ENCODE data around the gene EML4.

Gene EML4

DNA sequence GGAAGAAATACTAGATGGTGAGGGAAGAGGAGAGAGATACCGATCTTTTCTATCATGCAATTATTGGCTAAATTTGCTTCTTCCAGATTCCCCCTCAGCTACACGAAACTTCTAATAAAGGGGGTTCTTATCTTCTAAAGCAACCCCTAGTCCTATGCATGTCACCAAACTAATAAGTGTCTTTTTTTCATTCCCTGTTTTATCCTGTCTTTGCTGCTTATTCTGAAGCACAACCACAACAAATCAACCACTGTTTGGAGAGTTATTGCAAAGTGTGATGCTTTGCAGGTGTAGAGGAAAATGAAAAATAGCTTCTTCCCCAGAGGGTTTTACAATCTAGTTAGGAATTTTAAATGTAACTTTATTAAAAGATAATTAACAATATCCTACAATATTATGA lies 60.8 kb downstream of the EML4 start:
- DNase-seq: no peak

DNA sequence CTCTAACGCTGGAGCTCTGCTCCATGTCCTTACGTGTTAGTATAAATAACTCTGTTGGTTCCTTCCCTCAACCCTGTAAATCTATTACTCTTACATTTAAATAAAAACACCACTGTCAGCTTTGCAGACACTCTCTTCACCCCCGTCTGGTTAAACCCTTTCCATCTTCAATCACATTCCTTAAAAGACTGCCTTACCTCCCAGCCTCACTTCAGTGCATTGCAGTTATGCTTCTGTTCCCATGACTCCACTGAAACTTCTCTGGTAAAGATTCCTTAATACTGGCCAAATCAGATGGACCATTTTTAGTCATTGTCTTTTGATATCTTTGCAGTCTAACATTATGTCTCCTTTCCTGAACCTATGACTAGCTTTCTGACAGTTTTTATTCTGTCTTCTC lies 61.7 kb downstream of the EML4 start:
- DNase-seq: no peak

DNA sequence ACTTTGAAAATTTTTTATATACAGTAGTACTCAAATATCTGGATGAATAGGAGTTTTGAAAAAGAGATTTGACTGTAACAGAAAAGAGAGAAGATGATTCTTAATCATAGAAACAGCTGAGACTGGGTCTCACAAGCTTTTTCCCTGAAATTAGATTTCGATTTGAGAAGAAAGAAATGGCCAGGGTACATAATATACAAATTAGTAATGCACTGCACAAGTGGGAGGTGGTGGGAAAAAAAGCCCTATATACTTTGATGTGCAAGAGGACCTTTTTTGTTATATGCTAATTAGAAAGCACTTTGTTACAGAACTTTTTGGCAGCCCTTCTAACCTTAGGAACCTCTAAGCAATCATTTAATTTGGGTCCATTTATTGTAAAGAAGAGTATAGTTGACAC lies 62.9 kb downstream of the EML4 start:
- no peak for DNase-seq

DNA sequence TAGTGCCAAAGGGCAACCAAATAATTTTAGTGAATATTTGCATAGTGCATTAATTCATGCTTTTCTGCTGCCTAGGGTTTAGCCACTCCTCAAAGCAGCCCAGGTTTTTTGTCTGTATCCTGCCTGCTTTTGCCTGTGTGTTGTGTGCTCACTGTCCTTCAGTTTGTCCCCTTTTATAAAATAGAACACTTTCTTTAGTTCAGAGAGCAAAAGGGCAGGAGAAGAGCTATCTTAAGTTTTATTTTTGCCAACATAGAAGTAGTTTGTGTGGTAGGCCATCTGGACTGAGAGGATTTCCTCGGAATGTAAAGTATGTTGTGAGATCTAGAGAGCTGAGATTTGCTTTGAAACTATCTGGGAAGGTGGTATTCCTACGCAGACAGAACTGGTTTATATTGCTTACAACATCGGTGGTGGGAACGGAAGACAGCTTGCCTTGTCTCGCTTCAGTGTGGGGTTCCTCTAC lies 64.9 kb downstream of the EML4 start:
- DNase-seq: no peak

DNA sequence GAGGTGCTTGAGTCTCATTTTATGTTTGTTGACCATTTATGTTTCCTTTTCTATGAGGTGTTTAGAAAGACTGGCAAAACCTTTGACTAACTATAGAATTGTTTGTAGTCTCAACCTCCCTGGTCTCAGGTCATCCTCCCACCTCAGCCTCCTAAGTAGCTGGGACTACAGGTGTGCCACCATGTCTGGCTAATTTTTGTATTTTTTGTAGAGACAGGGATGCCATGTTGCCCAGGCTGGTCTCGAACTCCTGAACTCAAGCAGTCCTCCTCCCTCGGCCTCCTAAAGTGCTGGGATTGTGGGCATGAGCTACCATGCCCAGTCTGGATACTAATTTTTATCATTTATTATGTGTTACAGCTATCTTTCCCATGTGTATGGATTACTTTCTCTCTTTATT lies 67.8 kb downstream of the EML4 start:
- no peak for DNase-seq

DNA sequence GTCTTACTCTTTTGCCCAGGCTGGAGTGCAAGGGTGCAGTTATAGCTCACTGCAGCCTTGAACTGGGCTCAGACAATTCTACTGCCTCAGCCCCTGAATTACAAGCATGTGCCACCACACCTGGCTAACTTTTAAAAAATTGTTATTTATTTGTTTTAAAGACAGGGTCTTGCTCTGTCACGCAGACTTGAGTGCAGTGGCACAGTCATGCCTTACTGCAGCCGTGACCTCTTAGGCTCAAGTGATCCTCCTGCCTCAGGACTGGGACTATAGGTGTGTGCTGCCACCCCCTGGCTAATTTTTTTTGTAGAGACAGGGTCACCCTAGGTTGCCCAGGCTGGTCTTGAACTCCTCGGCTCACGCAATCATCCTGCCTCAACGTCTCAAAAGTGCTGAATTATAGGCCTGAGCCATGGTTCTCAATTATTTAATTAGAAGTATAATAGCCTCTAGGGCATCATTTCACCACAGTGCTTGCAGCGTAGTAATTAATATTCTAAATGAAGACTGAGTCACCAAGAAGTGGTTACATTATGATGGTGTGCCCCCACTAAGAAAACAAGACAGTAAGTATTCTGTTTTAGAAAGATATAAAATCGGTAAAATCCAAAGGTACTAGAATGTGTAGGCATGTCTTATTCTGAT lies 69.6 kb downstream of the EML4 start:
- peak; percentile 8 for DNase-seq

DNA sequence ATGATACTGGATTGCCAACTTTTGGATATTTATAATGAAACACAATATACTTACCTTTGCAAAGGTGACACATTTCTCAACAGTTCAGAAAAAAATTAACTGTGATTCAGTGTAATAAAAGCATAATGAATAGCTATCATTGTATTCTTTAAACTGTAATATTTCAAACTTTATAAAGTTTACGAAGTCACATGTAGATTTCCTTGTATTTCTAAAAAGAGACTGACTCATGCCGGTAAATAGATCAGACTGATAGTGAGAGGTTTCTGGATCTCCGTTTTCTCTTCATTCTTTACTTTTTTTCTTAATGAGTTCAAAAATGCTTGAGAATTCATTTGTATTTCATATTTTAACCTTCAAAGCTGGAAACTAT lies 70.1 kb downstream of the EML4 start:
- no peak for DNase-seq

DNA sequence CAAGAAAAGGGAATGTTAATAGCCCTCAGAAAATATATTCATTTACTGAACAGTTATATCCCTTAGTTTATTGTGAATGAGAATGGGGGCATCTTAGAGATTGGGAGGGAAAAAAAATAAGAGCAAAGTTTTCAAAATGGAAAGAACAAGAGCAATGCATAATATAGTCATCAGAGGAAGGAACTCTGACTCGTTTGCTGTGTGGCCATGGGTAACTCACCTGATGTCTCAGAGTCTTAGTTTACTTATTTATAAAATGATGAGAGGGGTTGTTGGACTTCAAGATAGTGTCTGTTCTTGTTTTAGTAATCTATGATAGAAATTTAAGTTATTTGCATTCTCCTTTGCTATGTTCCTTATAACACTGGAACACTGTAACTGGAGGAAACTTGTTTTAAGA lies 70.7 kb downstream of the EML4 start:
- no peak for DNase-seq

DNA sequence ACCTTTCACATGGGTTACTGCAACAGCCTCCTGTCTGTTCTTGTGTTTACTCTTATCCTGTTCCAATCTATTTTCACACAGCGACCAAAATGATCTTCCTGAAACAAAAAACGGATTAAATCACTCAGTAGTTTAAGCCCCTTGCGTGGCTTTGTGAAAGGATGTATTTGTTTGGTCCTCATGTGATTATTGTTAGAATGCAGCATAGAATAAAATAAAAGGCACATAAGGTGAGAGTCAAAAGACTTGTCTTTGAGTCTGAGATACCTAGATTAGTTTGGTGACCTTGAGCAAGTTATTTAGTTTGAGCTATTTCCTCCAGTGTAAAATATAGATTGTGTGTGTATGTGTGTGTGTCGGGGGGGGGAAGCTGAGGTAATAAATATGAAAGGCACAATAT lies 72.4 kb downstream of the EML4 start:
- no peak for DNase-seq

DNA sequence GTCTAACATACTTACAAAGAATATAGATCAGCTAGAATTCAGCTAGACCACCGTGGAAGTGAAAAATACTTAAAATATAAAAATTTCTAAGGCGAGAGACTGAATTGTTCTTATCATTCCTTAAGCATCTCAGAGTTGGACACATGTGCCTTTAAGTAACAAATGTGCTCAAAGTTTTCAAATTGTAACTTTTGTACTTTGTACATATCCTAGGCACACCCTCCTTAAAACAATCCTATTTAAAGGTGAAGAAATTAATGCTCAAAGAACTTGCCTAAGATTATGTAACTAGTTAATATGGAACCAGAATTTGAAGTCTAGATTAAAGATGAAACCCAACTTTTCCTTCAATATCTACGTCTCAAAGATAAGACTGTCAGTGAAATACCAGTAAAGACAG lies 74.1 kb downstream of the EML4 start:
- no peak for DNase-seq

DNA sequence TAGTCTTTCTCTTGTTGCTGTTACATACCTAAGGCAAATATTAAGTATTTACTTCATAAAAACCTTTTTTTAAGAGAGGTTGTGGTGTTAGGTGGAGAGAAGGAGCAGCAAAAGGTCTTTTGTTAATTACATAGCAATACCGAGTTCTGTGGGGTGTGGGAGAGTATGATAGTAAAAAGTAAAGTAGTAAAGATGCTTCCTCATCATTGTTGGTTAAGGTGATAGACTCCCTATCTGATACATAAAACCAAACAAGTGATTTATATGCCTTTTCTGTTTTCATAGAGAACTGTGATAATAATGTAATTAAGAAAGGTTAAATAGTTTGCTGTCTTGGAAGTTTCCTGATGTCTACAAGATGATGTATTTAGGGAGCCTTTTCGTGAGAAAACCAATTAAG lies 75.4 kb downstream of the EML4 start:
- no peak for DNase-seq

DNA sequence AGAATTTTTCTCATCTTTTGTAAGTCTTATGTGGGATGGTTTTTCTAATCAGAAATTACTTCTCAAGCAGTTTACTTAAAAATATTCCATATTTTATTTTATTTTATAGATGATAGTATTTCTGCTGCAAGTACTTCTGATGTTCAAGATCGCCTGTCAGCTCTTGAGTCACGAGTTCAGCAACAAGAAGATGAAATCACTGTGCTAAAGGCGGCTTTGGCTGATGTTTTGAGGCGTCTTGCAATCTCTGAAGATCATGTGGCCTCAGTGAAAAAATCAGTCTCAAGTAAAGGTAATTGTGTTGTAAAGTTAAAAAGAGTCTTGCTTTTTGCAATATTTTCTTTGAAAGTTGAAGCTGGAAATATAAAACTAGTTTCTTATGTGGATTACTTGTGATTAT lies 76.2 kb downstream of the EML4 start:
- DNase-seq: no peak

DNA sequence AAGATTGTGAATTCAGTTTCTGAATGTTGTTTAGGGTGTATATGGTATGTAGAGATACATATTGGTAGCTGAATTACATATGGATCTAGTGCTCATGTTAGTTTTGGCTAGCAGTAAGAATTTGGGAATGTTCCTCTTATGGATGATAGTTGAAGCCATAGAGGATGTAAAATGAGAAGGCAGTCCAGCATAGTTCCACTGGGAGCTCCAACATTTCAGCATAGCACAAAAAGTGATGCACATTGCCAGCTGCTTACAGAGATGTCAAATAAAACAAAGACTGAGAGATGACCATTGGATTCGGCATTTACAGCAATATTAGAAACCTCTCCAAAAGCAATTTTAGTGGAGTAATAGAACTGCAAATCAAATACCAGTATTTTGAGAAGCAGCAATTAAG lies 77.4 kb downstream of the EML4 start:
- no peak for DNase-seq

DNA sequence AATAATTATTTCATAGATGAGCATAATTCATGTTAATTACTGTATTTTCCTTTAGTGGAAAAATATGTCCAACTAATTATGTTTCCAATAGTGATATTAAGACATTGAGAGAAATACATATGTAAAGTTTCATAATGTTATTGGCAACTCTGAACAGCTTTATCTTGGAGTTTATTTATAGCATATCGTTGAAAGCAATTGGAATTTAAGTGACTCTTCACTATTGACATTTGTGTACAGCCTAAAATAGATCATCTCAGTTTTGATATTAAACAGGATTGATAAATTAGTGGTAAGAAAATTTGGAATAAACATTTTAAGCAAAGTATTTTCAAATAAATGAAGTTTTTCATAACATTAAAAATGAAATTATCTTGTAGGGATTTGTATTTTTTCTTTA lies 79.7 kb downstream of the EML4 start:
- DNase-seq: no peak

DNA sequence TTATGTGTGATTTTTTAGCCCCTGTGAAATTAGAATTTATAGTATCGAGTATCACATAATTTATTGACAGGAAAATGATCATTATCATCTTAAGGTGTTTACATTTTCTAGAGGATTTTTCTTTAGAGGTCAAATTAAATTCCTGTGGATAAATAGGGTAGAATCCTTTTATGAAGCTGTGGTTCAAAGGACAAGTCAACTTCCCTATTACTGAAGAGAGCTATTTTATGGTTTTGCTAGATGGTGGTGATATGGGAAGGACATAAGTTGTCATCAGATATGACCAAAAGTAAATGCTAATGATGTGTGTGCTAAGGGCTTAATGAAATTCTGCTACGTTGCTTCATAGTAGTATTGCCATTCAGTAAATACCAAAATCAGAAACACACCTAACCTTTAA lies 80.1 kb downstream of the EML4 start:
- DNase-seq: no peak

DNA sequence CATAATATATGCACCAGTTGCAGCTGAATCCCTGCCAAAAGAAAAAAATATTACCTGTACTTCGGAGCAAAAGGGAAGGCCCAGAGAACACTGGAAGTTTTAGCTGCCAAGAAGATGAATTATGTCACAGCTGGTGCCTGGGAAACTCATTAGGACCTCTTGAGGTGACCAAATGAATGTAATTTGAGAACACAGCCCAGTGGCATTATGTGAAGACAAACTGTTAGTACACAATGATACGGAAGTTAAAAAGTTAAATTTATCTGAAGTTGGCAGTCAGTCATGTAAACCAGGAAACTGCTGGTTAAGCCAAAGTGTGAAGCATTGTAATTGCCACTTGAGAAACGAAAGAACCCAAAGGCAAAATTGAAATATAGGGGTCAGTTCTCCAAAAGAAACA lies 80.7 kb downstream of the EML4 start:
- no peak for DNase-seq

DNA sequence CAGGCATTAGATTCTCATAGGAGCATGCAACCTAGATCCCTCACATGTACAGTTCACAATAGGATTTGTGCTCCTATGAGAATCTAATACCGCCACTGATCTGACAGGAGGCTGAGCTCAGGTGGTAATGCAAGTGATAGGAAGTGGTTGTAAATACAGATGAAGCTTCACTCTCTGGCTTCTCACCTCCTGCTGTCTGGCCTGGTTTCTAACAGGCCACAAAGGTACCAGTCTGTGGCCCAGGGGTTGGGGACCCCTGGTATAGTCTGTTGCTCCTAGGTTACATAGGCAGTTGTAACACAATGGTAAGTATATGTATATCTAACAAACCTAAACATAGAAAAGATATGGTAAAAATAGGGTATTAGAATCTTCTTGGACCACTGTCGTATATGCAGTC lies 81.8 kb downstream of the EML4 start:
- no peak for DNase-seq

DNA sequence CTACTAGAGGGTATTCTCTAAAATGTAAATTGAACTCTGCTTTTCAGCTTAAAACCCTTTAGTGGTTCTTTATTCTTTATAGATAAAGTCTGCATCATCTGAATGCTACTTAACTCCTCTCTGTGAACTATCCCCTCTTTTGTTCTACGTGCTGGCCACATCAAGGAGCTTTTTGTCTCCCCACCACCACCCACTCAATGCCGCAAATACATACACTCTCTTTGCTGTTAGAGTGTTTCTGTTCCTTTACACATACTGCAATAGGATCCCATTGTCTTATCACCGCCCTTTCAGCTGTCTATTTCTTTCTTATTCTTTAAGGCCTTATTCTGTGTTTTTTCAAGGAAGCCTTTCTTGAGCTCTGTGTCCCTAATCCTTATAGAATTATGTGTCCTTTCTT lies 83.3 kb downstream of the EML4 start:
- no peak for DNase-seq

DNA sequence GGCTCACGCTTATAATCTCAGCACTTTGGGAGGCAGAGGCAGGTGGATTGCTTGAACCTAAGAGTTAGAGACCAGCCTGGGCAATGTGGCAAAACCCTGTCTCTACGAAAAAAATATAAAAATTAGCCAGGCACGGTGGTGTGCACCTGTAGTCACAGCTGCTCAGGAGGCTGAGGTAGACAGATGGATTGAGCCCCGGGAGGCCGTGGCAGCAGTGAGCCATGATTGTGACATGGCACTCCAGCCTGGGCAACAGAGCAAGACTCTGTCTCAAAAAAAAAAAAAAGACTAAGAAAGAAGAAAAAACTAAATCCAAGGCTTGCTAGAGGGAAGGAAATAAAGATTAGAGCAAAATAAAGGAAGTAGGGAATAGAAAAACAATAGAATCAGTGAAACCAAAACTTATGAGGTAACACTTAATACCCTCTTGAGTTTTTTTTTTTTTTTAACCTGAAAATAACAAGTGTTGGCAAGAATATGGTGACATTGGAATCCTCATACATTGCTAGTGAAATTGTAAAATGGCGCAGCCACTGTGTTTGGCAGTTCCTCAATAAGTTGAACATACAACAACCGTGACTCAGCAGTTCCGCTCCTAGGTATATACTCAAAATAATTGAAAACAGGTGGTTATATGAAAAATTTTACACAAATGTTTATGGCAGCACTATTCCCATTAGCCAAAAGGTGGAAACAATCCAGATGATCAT lies 85.2 kb downstream of the EML4 start:
- DNase-seq: no peak

DNA sequence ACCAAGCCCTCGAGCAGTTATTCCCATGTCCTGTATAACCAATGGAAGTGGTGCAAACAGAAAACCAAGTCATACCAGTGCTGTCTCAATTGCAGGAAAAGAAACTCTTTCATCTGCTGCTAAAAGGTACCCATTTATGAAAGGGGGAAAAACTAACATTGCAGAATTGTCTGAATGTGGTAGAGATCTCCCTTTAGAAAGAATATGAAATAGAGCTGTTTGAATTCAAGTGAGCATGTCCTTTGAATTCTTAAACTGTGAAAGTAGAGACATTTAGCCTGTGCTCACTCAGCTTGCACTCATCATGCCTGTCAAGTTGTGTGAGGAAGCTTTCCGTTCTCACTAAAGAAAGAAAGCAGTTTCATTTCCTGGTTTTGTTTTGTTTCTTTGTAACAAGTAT lies 87.4 kb downstream of the EML4 start:
- no peak for DNase-seq

DNA sequence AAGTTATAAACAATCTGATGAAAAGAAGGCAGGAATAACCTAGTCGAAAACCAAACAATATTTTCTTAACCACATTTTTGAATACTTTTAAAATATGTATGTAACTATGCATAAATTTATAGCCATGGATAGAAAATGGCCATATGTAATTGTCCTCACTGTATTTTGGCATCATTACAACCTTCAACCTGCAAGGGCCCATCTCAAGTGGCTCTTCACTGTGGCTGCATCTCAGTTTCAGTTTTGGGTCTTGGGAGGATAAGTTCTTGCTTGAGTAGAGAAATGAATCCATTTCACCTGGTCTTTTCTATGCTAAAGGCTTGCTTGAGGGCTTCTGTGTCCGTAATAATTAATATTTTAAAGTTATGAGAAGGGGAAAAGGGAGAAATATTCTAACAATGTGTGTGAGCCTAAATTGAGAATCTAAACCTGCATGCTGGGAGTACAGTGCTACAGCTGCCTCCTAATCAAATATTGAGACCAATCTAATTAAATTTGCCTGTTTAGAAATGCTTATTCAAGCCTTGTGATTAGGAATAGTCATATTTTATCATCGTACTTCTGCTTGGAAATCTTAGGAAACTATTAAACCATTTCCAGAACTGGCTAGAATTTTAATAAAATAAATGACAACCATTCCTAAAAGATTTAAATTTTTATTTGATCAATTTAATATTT lies 92.5 kb downstream of the EML4 start:
- no peak for DNase-seq

DNA sequence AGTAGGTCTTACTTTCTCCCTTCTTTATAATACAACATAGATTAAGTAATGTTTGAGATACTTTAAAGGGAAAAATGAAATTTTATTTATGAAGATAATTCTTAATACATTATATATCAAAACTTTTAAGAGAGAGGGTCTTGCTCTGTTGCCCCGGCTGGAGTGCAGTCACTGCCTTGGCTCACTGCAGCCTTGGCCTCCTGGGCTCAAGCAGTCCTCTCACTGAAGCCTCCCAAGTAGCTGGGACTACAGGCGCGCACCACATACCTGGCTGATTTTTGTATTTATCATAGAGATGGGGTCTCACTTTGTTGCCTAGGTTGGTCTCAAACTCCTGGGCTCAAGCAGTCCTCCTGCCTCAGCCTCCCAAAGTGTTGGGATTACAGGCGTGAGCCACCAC lies 97.1 kb downstream of the EML4 start:
- no peak for DNase-seq

DNA sequence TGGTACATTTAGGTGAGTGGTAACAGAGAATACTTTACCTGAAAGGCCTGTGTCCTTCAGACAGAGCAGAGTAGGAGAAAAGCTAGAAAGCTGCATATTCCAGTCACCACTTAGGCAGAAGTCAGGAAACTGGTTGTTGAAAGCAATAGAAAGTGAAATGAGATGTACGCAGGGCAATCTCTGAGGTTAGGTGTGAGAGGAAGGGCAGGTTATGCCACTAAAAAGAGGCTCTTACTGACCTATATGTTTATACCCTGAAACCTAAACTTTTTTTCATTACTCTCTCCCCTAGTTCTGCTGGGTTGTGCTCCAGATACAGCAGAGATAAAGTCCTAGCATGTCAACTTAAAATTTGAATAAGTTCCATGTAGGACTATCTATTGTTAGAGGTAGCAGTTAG lies 98.4 kb downstream of the EML4 start:
- DNase-seq: no peak

DNA sequence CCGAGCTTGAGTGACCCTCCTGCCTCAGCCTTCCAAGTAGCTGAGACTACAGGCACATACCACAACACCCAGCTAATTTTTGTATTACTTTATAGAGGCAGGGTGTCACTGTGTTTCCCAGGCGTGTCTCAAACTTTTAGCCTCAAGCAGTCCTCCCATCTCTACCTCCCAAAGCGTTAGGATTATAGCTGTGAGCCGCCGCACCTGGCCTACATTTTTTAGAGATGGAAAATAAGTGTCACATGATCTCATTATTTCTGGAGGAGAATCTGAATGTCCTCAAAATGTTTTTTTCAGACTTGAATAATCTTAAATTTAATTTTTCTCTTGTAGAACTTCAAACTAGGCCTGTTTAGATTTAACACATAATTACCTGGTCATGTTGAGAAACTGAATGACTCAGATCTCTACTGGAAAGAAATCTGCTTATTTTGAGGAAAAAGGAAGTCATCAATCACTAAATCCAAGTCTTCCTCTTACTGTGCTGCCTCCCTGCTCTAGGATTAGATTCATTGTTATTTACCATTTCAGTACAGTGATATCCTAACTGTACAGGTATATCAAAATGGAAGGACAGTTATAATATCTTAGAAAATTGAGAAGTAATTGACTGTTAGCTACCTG lies 99.5 kb downstream of the EML4 start:
- no peak for DNase-seq
